Spleen (tissue), 7 donors: ENCODE measurements around the gene RAMP3.

Experiments used
- CTCF ChIP-seq, 11 experiments: fragments of 200-600 bp in 7 of 11; fragments of 450-650 bp in 4 of 11; sonication (generic) in 4 of 11; IDR thresholded peaks in 8 of 11; conservative IDR thresholded peaks in 3 of 11; 1 replicate in 7 of 11; 2 replicates in 4 of 11; pipeline versions ENCODE4 v1.4.0 to v1.8.0; 2016 to 2021; ENCODE audit warnings: antibody characterized with exemption in 11 of 11, inconsistent platforms in 4 of 11, mild to moderate bottlenecking in 1 of 11
- POLR2A ChIP-seq, 3 donors: fragments of 450-650 bp; IDR thresholded peaks; one replicate each; pipeline ENCODE4 v1.5.1; 2017; ENCODE audit warnings: antibody characterized with exemption in 3 of 3, mild to moderate bottlenecking in 1 of 3
- donor health status: DM: no; HTN: no; CAD: no; lungs with moderate emphysema.
- donor health status: DM: no; HTN: no; CAD: no.
- donor health status: DM: no; HTN: no; CAD: no.

GRCh38 chr7:45225948-45226335, 68.4 kb downstream of the RAMP3 start:
- no peak for TF ChIP-seq POLR2A (IDR thresholded peaks at IDR 0.05)
- TF ChIP-seq CTCF (IDR thresholded peaks at IDR 0.05 in 8 of 11, conservative IDR thresholded peaks at IDR 0.05 in 3 of 11), result no peak
